H9 (cell line): ENCODE data around the gene TM4SF20. TPM values are rescaled to one million over a fixed set of nuclear protein-coding genes. Genes with fewer than 3 reads are reported as not detected.

Experiments
- DNase-seq: peaks from one replicate; pipeline ENCODE4 v3.0.0-alpha.2; 2017
- H2AFZ ChIP-seq: one replicate; pipeline ENCODE4 v1.6.1; 2013; ENCODE audit warnings: mild to moderate bottlenecking, low read length, control low read depth, moderate library complexity
- H2AK5ac ChIP-seq: 2 replicates; pipeline ENCODE4 v1.6.1; 2013; ENCODE audit warnings: low read length, control low read depth, mixed read lengths; ENCODE audit not compliant: insufficient read length
- H2BK120ac ChIP-seq: one replicate; pipeline ENCODE4 v1.6.1; 2013; ENCODE audit warnings: low read depth, mild to moderate bottlenecking, low read length, control low read depth, inconsistent platforms; ENCODE audit not compliant: poor library complexity, severe bottlenecking
- H2BK12ac ChIP-seq: 2 replicates; pipeline ENCODE4 v1.6.1; 2013; ENCODE audit warnings: low read length, control low read depth, mixed read lengths, low read depth; ENCODE audit not compliant: insufficient read length
- H2BK15ac ChIP-seq: 2 replicates; pipeline ENCODE4 v1.6.1; 2013; ENCODE audit warnings: low read depth, low read length, control low read depth
- H2BK20ac ChIP-seq: one replicate; pipeline ENCODE4 v1.6.1; 2013; ENCODE audit warnings: low read depth, mild to moderate bottlenecking, low read length, control low read depth, inconsistent platforms; ENCODE audit not compliant: poor library complexity, severe bottlenecking
- H2BK5ac ChIP-seq: 2 replicates; pipeline ENCODE4 v1.6.1; 2013; ENCODE audit warnings: low read length, control low read depth, mixed read lengths; ENCODE audit not compliant: insufficient read length
- H3K14ac ChIP-seq: 2 replicates; pipeline ENCODE4 v1.6.1; 2013; ENCODE audit warnings: low read length, control low read depth; ENCODE audit not compliant: insufficient read depth
- H3K18ac ChIP-seq: 2 replicates; pipeline ENCODE4 v1.6.1; 2013; ENCODE audit warnings: low read depth, mild to moderate bottlenecking, mixed read lengths, low read length, control low read depth; ENCODE audit not compliant: insufficient read length
- H3K23ac ChIP-seq: 2 replicates; pipeline ENCODE4 v1.6.1; 2013; ENCODE audit warnings: low read length, control low read depth, mixed read lengths, low read depth; ENCODE audit not compliant: insufficient read length
- H3K23me2 ChIP-seq: 2 replicates; pipeline ENCODE4 v1.6.1; 2013; ENCODE audit warnings: low read depth, mild to moderate bottlenecking, mixed read lengths, low read length, control low read depth; ENCODE audit not compliant: insufficient read length, poor library complexity, severe bottlenecking
- H3K27ac ChIP-seq: 2 replicates; pipeline ENCODE4 v1.5.1; 2013; ENCODE audit warnings: low read length, control low read depth, mixed read lengths, low read depth; ENCODE audit not compliant: insufficient read length
- H3K27me3 ChIP-seq: 2 replicates; pipeline ENCODE4 v1.6.1; 2013; ENCODE audit warnings: low read length, control low read depth, inconsistent platforms; ENCODE audit not compliant: insufficient read depth
- H3K4ac ChIP-seq: 2 replicates; pipeline ENCODE4 v1.6.1; 2013; ENCODE audit warnings: low read depth, mild to moderate bottlenecking, control low read depth, inconsistent platforms, low read length, moderate library complexity
- H3K4me1 ChIP-seq: 2 replicates; pipeline ENCODE4 v1.6.1; 2013; ENCODE audit warnings: low read length, control low read depth, inconsistent platforms; ENCODE audit not compliant: insufficient read depth
- H3K4me2 ChIP-seq: 2 replicates; pipeline ENCODE4 v1.6.1; 2013; ENCODE audit warnings: low read length, control low read depth, mixed read lengths; ENCODE audit not compliant: insufficient read length, insufficient read depth
- H3K56ac ChIP-seq: 2 replicates; pipeline ENCODE4 v1.6.1; 2013; ENCODE audit warnings: low read depth, mild to moderate bottlenecking, mixed read lengths, low read length, control low read depth; ENCODE audit not compliant: insufficient read length
- H3K79me1 ChIP-seq: 2 replicates; pipeline ENCODE4 v1.6.1; 2013; ENCODE audit warnings: low read depth, mild to moderate bottlenecking, moderate library complexity, low read length, control low read depth, inconsistent platforms; ENCODE audit not compliant: insufficient read depth, poor library complexity, severe bottlenecking
- H3K79me2 ChIP-seq: 2 replicates; pipeline ENCODE4 v1.6.1; 2013; ENCODE audit warnings: low read length, control low read depth, inconsistent platforms; ENCODE audit not compliant: insufficient read depth
- H3K9ac ChIP-seq: 2 replicates; pipeline ENCODE4 v1.6.1; 2013; ENCODE audit warnings: low read length, control low read depth, mixed read lengths; ENCODE audit not compliant: insufficient read length; ENCODE audit errors: extremely low read depth
- H3K9me3 ChIP-seq: one replicate; pipeline ENCODE4 v1.6.1; 2013; ENCODE audit warnings: low read depth, low read length, inconsistent platforms; ENCODE audit not compliant: control insufficient read depth
- H3T11ph ChIP-seq: one replicate; pipeline ENCODE4 v1.6.1; 2013; ENCODE audit warnings: mild to moderate bottlenecking, low read length, control low read depth, inconsistent platforms
- H4K20me1 ChIP-seq: one replicate; pipeline ENCODE4 v1.6.1; 2013; ENCODE audit not compliant: control insufficient read depth, insufficient read length, insufficient read depth
- H4K5ac ChIP-seq: 2 replicates; pipeline ENCODE4 v1.6.1; 2013; ENCODE audit warnings: low read depth, mild to moderate bottlenecking, mixed read lengths, low read length, control low read depth; ENCODE audit not compliant: insufficient read length
- H4K8ac ChIP-seq: replicated peaks from 2 replicates; pipeline ENCODE4 v1.6.1; 2013; ENCODE audit warnings: low read length, control low read depth, mixed read lengths, low read depth; ENCODE audit not compliant: insufficient read length
- H4K91ac ChIP-seq: 2 replicates; pipeline ENCODE4 v1.6.1; 2013; ENCODE audit warnings: low read depth, mild to moderate bottlenecking, moderate library complexity, mixed read lengths, low read length, control low read depth; ENCODE audit not compliant: insufficient read length
- H3K27ac Mint-ChIP-seq, 3 experiments: 2 replicates in 2 of 3; 3 replicates in 1 of 3; pipeline ENCODE4 v1.8.0; 2020 to 2021; ENCODE audit warnings: mixed read lengths in 3 of 3, mild to moderate bottlenecking in 1 of 3, moderate library complexity in 1 of 3
- H3K27me3 Mint-ChIP-seq: 2 replicates; pipeline ENCODE4 v1.8.0; 2021; ENCODE audit warnings: low read depth, mild to moderate bottlenecking, moderate library complexity, mixed read lengths
- H3K36me3 Mint-ChIP-seq, 3 experiments: 2 replicates in 2 of 3; 3 replicates in 1 of 3; pipeline ENCODE4 v1.8.0; 2020 to 2021; ENCODE audit warnings: low read depth in 3 of 3, mixed read lengths in 3 of 3; ENCODE audit not compliant: insufficient read depth in 1 of 3
- H3K4me1 Mint-ChIP-seq, 2 experiments: 2 replicates each; pipeline ENCODE4 v1.8.0; 2020; ENCODE audit warnings: mixed read lengths in 2 of 2
- H3K4me3 Mint-ChIP-seq, 2 experiments: 2 replicates in 1 of 2; 3 replicates in 1 of 2; pipeline ENCODE4 v1.8.0; 2020 to 2021; ENCODE audit warnings: mild to moderate bottlenecking in 2 of 2, mixed read lengths in 2 of 2, moderate library complexity in 1 of 2
- H3K9me3 Mint-ChIP-seq, 2 experiments: 2 replicates in 1 of 2; 3 replicates in 1 of 2; pipeline ENCODE4 v1.8.0; 2020; ENCODE audit warnings: mild to moderate bottlenecking in 2 of 2, mixed read lengths in 2 of 2, moderate library complexity in 1 of 2
- WGBS: extraction: QIAGEN DNeasy Blood & Tissue Kit; methylation state at CpG from one replicate; pipeline ENCODE4 v1.1.7; 2013; ENCODE audit warnings: missing lambda C conversion rate, low lambda C conversion rate, mixed read lengths; ENCODE audit not compliant: insufficient read length; ENCODE audit errors: extremely low coverage; 5-methylcytosine and 5-hydroxymethylcytosine counted together
- total RNA-seq: library from RNA; stranded (reverse); gene quantifications from 2 replicates; pipeline ENCODE4 v1.2.1, GENCODE V29; 2021
- TF ChIP-seq, protein P1 (sequence below): fragments of 200-600 bp; sonication (generic); conservative IDR thresholded peaks from 3 replicates; pipeline ENCODE4 v1.8.0; 2021; ENCODE audit warnings: antibody characterized with exemption, mild to moderate bottlenecking

The TM4SF20 gene
- total RNA-seq, 1 experiment from 2014 or later = not detected

DNA sequence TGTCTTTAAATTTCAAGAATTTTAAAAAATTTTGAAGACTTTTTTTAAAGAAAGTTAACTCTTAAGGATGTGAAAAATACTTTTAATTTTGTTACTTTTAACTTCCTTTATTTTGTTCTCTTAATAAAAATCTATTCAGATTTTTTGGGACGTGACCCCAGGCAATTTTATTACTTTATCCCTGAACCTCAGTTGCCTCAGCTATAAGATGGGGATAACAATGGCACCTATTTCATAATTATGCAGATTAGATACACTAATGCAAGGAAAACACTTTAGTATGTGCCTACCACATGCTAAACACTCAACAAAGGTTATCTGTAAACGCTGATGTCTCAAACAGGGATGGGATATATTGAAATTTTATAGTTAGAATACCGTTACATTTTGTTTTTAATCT, 10.1 kb upstream of the TM4SF20 start:
- Histone ChIP-seq H2BK12ac (no peak overlapping the region), H4K20me1 (no peaks in the 10 kb centered on the region), H4K8ac (no peak overlapping the region), H4K91ac (no peak overlapping the region), H3K27me3 (no peaks in the 10 kb centered on the region), H3K14ac (no peak overlapping the region), H3K9me3 (no peaks in the 10 kb centered on the region), H3K23me2 (no peaks in the 10 kb centered on the region), H3K79me2 (no peaks in the 10 kb centered on the region), H2BK15ac (no peak overlapping the region), H2BK20ac (no peak overlapping the region), H3K27ac (no peak overlapping the region), H3K4ac (no peak overlapping the region), H2AK5ac (no peak overlapping the region), H3K18ac (no peak overlapping the region), H3K56ac (no peak overlapping the region), H3K9ac (no peak overlapping the region), H2BK120ac (no peak overlapping the region), H3K4me1 (no peaks in the 10 kb centered on the region; the same call in 1 of the 2 replicates), H3T11ph (no peak overlapping the region), H2BK5ac (no peak overlapping the region), H3K23ac (no peak overlapping the region), H4K5ac (no peak overlapping the region), H3K79me1 (no peaks in the 10 kb centered on the region), H2AFZ (no peak overlapping the region), H3K4me2 (no peak overlapping the region)
- no peak for DNase-seq
- Mint-ChIP-seq H3K27me3 (no peaks in the 10 kb centered on the region; the same call in none of the 2 replicates), H3K4me1 (peaks cover 8 to 16% of the 10 kb centered on the region in 2 experiments), H3K36me3 (no peaks in the 10 kb centered on the region), H3K9me3 (no peaks in the 10 kb centered on the region), H3K4me3 (no peak overlapping the region), H3K27ac (no peak overlapping the region)
- TF ChIP-seq, protein P1, sequence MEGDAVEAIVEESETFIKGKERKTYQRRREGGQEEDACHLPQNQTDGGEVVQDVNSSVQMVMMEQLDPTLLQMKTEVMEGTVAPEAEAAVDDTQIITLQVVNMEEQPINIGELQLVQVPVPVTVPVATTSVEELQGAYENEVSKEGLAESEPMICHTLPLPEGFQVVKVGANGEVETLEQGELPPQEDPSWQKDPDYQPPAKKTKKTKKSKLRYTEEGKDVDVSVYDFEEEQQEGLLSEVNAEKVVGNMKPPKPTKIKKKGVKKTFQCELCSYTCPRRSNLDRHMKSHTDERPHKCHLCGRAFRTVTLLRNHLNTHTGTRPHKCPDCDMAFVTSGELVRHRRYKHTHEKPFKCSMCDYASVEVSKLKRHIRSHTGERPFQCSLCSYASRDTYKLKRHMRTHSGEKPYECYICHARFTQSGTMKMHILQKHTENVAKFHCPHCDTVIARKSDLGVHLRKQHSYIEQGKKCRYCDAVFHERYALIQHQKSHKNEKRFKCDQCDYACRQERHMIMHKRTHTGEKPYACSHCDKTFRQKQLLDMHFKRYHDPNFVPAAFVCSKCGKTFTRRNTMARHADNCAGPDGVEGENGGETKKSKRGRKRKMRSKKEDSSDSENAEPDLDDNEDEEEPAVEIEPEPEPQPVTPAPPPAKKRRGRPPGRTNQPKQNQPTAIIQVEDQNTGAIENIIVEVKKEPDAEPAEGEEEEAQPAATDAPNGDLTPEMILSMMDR = no peak
- WGBS = no CpG with 5 or more reads among the region's 3 CpGs
